ENCODE measurements around the gene SLC25A11.
"Not testable (repeated sequence)": the region's sequence is repeated elsewhere in the genome, so short reads cannot be mapped to it uniquely, and the experiment has no call there.

The SLC25A11 gene

DNA sequence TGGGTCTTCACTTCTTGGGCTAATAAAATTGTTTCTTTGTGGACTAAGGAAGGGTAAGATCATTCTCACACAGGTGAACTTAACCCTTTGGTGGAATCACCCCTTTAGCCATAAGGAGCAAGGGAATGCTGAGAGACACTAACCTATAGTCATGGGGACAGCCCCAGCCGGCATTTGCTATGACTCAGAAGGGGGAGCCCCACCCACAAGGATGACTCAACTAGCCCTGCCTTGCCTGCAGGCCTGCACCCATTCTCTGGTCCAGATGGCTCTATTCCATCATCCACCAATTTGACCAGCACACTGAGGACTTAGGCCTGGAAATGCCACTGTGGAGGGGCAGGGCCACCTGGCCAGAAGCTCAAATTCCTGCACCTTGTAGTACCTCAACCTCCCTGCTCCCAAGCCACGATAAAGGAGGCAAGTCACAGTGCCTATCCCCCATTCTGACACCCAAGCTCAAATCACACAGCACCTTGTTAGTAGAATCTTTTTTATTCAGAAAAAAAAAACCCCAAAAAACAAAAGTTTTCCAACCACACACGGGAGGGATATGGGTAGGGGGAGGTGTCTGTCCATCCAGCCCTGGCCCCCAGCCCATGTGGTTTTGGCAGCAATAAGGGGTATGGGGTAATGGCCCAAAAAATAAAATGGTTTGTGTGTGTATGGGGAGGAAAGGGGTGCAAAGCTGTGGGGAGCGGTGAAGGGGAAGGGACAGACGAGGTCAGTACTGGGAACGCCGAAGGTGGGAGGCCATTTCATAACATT lies 5.5 kb upstream of the SLC25A11 start:
- DNase-seq (ENCODE audit: low read depth): peak; percentile 68

DNA sequence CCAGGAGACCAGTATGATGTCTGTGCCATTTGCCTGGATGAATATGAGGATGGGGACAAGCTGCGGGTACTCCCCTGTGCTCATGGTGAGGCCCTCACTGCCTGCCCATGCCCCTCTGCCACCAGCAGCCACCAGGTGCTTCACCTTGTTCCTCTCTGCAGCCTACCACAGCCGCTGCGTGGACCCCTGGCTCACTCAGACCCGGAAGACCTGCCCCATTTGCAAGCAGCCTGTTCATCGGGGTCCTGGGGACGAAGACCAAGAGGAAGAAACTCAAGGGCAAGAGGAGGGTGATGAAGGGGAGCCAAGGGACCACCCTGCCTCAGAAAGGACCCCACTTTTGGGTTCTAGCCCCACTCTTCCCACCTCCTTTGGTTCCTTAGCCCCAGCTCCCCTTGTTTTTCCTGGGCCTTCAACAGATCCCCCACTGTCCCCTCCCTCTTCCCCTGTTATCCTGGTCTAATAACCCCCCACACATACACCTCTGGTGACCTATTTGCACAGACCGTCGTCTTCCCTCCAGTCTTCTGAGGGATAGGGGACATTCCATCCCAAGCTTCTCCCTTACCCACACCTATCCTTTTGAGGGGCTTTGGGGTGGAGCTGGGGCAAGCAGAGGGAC lies 4.8 kb upstream of the SLC25A11 start:
- no peak for DNase-seq (ENCODE audit: low read depth)

DNA sequence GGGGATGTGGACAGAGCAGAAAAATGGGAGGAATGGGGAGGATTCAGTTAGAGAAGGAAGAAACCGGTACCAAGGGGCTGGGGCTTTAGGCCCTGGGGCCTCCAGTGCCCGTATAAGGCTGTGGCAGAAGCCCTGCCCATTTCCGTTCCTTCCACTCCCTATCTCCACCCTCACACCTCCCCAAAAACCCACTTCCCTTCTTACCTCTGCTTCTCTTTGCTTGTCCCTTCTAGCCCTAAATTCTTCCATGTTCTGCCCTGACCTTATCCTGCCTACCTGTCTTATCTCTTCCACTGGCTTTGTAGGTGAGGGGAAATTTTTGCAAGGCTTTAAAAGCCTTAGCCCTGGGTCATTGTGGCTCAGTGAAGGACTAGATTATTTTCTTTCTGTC lies 4.3 kb upstream of the SLC25A11 start:
- no peak for DNase-seq (ENCODE audit: low read depth)

DNA sequence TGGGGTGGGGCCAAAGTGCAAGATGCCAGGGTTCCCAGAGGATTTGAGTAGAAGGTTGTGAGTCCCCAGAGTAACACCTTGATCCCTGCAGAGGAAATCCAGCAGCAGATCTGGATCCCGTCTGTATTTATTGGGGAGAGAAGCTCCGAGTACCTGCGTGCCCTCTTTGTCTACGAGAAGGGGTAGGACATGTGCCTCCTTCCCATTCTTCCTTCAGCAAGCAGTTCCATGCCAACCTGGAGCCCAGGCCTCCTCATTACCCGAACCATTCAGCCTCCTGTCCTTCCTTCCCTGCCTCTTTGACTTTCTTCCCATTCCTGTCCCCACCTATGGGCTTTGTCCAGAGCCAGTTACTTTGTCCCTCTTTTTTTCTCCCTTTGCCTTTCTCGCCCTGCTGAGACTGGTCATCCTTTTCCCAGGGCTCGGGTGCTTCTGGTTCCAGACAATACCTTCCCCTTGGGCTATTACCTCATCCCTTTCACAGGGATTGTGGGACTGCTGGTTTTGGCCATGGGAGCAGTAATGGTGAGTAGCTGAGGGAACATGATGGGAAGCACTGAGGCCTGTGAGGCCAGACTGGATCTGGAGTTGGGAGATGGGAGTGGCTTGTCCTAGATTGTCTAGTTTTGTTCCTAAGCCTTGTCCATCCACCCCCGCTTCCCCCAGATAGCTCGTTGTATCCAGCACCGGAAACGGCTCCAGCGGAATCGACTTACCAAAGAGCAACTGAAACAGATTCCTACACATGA lies 3.1 kb upstream of the SLC25A11 start:
- DNase-seq (ENCODE audit: low read depth): no peak

DNA sequence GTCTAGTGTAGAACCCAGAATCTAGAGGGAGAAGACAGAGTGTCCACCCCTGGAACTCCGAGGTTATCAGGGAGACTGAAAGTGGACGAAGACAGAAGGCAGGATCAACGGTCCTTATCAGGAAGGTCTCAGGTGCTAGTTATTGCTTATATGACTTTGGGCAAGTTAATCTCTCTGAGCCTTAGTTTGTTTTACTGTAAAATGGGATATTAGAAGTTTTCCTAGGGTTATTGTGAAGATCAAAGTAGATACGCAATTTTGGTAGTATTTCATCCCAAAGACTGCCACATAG lies 1.4 kb upstream of the SLC25A11 start:
- DNase-seq (ENCODE audit: low read depth): no peak

DNA sequence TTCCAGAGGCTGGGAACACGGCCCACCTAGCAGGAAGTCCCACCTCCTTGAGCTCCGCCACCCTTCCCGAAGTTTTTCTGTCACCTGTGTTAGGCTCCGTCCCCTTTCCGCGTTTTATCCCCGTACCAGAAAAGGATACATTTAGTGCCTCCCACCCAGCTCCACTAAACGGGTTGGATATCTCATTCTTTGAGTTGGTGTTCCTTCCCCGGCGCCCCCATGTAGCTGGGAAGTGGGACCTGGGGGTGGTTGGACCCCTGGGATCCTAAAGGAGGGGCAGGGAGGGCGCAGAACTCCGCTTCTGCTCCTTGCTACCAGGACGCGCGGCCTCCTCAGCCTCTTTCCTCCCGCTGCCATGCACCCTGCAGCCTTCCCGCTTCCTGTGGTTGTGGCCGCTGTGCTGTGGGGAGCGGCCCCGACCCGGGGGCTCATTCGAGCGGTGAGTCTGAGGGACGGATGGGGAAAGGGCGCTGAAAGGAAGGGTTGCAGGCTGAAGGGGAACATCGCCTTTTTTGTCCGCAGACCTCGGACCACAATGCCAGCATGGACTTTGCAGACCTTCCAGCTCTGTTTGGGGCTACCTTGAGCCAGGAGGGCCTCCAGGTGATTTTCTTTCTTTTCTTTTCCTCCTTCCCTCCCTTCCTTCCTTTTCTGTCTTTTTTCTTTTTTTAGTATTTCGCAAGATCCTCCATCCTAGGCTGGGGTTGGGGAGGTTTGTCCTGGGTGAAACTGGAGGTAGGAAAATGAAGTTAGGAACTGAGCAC lies 891 bp upstream of the SLC25A11 start:
- no peak for DNase-seq (ENCODE audit: low read depth)

DNA sequence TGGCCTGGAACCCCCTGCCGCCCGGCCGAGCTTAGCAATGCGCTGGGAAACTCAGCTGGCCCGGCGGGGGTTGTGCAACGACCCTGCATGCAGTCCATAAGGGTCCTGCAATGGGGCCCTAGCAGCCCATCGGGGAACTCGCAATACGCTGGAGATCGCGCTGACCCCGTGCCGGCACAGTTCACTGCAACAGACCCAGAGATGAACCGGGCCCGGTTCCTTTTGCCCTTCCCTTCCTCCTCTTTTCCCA lies 375 bp downstream of the SLC25A11 start:
- DNase-seq (ENCODE audit: low read depth): no peak

DNA sequence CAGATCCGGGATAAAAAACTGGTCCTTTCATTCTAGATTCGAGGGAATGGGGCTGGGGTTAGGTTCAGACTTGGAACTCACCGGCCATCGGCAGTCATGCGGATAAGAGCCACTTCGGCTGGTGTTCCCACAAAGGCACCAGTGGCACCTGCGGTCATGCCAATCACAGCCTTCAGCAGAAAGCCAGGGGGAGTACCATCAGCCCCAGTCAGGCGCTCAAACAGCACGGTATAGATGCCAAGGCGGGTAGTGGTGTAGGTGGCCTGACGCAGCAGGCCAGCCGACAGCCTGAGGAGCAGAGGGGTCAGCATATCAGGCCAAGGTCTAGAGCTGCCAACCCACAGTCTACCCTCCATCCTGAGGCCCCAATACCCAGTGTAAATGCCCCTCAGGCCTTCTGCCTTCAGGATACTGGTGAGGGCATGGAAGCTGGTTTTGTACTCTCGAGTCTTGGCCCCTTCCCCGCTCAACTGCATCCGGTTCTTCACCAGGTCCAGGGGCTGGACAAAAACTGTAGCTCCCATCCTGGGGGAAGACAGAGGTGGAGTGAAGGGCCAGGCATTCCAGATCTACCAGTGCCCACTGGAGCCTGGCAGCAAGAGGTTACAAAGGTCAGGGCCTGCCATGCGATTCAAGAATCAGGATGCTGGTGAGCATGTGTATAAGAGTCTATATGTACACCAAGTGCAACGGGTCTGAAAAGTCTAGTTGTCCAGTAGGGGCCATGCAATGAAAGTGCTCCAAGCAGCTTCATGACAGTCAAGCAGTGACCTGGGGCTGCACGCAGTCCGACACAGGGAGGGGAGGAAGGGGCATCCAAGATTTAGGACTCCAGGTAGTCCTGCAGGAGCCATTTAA lies 929 bp downstream of the SLC25A11 start:
- DNase-seq (ENCODE audit: low read depth): no peak

DNA sequence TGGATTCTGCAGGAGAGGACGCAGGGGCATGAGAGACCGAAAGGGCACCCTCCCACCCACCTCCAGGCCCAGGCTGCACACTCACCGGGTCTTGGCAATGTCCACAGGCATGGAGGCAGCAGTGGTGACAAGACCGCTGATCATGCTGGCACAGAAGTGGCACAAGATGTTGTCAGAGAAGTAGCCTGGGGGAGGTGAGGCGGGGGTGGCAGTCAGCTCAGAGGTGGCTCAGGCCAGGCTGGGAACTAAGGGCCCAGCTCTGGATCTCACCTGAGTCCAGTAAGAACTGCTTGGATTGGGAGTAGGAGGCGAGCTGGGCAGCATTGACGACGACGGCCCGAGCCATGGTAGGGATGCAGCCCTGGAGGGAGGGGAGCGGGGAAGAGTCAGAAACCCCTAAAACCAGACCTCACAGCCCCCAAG lies 1.8 kb downstream of the SLC25A11 start:
- DNase-seq (ENCODE audit: low read depth): no peak

DNA sequence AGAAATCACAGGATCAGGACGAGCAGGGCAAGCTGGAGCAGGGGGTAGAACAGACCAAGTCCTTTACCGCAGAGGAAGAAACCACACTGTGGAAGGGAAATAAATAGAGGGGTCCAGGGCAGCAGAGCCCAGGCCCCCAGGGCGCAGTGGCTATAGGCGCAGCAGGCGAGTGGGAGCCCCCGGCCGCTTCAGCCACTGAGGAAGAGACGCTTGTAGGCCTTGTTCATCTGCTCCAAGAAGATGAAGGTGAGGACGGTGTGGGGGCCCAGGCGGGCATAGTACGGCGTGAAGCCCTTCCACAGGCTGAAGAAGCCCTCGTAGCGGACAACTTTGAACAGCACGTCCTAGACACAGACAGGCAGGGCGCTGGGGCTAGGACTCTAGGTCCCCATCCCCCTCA lies 2.3 kb downstream of the SLC25A11 start:
- no peak for DNase-seq (ENCODE audit: low read depth)

DNA sequence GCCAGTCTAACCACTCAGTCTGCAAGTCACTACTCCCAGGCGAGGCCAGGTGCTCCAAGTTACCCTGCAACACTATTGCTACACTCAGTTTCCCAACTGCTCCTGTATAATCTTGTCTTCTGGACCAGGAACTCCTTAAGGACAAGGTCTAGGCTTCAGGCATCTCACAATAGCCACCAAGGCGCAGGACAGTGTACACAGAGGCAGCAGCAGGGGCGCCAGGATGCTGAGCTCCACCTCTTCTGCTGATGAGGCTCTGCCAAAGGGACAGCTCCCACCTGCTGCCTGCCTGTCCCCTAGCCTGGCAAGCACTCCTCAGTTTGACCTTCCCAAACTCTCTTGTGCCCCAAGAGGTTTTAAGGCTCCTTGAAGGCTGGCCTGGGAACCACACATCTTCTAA lies 3.4 kb downstream of the SLC25A11 start:
- DNase-seq (ENCODE audit: low read depth): no peak

DNA sequence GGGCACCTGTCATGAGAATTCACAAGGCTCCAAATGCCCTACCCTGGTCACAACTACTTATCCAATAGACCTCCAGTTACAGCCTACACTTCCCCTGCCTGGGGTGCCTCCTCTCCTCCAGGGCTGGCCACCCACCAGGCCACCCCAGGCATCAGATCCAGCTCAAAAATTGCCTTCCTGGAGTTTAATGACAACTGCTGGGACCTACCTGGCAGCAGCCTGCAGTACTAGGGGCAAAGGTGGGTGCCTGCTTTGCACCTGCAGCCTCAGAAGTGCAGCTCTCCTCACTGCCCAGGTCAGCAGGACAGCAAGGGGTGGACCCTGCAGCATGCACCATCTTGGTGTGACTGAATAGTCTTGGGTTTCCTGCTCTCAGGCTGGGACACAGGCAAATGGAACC lies 4.2 kb downstream of the SLC25A11 start:
- no peak for DNase-seq (ENCODE audit: low read depth)

DNA sequence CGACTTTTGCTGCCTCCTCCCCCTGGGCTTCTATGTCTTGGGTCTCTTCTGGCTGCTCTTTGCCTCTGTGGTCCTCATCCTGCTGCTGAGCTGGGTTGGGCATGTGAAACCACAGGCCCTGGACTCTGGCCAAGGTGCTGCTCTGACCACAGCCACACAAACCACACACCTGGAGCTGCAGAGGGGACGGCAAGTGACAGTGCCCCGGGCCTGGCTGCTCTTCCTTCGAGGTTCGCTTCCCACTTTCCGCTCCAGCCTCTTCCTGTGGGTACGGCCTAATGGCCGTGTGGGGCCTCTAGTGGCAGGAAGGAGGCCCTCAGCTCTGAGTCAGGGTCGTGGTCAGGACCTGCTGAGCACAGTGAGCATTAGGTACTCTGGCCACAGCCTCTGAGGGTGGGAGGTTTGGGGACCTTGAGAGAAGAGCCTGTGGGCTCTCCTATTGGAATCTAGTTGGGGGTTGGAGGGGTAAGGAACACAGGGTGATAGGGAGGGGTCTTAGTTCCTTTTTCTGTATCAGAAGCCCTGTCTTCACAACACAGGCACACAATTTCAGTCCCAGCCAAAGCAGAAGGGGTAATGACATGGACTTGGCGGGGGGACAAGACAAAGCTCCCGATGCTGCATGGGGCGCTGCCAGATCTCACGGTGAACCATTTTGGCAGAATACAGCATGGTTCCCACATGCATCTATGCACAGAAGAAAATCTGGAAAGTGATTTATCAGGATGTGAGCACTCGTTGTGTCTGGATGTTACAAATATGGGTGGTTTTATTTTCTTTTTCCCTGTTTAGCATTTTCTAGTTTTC lies 5.5 kb downstream of the SLC25A11 start:
- DNase-seq (ENCODE audit: low read depth): no peak

DNA sequence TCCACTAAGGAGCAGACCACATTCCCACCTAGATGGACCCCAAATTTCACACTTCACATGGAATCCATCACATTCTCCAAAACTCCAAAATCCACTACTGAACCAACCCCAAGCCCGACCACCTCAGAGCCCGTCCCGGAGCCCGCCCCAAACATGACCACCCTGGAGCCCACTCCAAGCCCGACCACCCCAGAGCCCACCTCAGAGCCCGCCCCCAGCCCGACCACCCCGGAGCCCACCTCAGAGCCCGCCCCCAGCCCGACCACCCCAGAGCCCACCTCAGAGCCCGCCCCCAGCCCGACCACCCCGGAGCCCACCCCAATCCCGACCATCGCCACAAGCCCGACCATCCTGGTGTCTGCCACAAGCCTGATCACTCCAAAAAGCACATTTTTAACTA lies 6.2 kb downstream of the SLC25A11 start:
- DNase-seq (ENCODE audit: low read depth): no peak

DNA sequence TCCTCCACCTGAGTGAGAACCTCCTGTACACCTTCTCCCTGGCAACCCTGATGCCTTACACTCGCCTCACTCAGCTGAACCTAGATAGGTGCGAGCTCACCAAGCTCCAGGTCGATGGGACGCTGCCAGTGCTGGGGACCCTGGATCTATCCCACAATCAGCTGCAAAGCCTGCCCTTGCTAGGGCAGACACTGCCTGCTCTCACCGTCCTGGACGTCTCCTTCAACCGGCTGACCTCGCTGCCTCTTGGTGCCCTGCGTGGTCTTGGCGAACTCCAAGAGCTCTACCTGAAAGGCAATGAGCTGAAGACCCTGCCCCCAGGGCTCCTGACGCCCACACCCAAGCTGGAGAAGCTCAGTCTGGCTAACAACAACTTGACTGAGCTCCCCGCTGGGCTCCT lies 7.1 kb downstream of the SLC25A11 start:
- no peak for DNase-seq (ENCODE audit: low read depth)

DNA sequence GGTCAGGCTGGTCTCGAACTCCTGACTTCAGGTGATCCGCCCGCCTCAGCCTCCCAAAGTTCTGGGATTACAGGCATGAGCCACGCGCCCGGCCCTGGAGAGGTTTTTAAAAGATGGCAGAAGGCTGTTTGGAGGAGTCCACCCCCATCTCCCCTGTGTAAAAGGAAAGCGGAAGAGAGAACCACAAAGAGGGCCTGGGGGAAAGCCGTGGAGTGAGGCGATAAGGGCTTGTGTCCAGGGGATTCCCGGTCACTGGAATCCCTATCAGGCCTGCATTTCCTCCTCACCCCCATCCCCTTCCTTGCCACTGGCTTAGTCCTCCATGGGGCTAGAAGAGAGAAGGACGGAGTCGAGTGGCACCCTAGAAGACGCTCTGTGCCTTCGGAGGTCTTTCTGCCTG lies 7.9 kb downstream of the SLC25A11 start, which contains the start of gene GP1BA:
TSS of gene GP1BA (plus strand) at position 315 of the 400 bp plus-strand sequence. CDS start 328 bp downstream, outside the sequence.
- no peak for DNase-seq (ENCODE audit: low read depth)

DNA sequence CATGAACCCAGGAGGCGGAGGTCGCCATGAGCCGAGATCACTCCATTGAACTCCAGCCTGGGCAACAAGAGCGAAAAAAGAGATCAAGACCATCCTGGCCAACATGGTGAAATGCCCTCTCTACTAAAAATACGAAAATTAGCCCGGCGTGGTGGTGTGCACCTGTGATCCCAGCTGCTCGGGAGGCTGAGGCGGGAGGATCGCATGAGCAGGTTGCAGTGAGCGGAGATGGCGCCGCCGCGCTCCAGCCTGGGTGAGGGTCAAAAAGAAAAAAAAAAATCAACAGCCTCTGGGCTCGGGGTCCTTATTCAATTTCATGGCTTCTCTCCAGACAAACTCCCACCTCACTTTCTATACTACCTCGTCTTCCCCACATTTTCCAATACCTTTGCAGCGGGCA lies 11.0 kb downstream of the SLC25A11 start:
- no peak for DNase-seq (ENCODE audit: low read depth)

DNA sequence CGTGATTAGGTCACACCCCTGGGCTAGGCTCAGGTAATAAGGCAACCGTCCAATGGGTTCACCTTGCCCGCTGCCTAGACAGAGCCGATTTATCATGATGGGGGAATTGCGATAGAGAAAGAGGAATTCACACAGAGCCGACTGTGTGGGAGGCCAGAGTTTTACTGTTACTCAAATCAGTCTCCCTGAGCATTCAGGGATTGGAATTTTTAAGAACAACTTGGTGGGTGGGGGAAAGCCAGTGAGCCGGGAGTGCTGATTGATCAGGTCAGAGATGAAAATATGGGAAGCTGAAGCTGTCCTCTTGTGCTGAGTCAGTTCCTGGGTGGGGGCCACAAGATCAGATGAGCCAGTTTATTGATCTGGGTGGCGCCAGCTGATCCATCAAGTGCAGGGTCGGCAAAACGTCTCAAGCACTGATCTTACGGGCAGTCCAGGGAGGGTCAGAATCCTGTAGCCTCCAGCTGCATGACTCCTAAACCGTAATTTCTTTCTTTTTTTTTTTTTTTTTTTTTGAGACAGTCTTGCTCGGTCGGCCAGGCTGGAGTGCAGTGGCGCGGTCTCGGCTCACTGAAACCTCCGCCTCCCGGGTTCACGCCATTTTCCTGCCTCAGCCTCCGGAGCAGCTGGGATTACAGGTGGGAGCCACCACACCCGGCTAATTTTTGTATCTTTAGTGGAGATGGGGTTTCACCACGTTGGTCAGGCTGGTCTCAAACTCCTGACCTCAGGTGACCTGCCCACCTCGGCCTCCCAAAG lies 13.1 kb downstream of the SLC25A11 start:
- not testable (repeated sequence) for DNase-seq (ENCODE audit: low read depth)

DNA sequence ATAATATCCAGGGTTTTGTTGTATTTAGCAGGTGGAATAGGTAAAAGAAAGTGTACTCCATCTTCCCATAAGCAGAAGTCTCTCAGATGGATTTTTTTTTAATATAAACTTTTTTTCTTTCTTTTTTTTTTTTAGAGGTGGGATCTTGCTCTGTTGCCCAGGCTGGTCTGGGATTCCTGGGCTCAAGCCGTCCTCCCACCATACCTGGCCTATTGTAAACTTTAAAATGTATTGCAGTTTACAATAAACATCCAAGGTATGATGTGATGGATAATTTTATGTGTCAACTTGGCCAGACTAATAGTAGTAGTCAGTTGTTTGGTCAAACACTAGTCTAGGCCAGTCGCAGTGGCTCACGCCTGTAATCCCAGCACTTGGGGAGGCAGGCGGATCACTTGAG lies 18.5 kb downstream of the SLC25A11 start:
- no peak for DNase-seq (ENCODE audit: low read depth)

DNA sequence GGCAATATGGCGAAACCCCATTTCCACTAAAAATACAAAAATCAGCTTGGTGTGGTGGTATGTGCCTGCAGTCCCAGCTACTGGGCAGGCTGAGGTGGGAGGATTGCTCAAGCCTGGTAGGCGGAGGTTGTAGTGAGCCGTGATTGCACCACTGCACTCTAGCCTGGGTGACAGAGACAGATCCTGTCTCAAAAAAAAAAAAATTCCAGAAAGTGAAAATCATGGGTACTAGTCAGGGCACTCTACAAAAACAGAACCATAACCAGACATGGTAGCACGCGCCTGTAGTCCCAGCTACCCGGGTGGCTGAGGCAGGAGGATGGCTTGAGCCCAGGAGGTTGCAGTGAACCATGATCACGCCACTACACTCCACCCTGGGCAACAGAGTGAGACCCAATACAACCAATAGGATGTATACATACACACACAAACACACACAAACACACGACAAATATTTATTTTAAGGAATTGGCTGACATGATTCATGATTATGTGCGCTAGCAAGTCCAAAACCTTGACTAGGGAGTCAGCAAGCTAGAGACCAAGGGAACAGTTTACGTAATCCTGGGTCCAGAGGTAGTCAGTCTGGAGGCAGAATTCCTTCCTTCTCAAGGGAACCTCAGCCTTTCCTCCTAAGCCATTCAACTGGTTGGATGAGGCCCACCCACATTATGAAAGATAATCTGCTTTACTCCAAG lies 19.3 kb downstream of the SLC25A11 start:
- no peak for DNase-seq (ENCODE audit: low read depth)
